Suprapubic skin (tissue), 4 donors: ENCODE results near the gene DNA2.

Experiments used
- CTCF ChIP-seq, 2 donors: fragments of 200-600 bp in 1 of 2; fragments of 450-650 bp in 1 of 2; sonication (generic) in 1 of 2; IDR thresholded peaks; one replicate each; pipeline ENCODE4 v1.5.1; 2016 to 2019; ENCODE audit warnings: antibody characterized with exemption in 2 of 2, mild to moderate bottlenecking in 1 of 2, moderate library complexity in 1 of 2
- EP300 ChIP-seq: sonication (generic); formaldehyde crosslinking; IDR thresholded peaks from one replicate; pipeline ENCODE4 v1.6.1; 2017; ENCODE audit warnings: antibody characterized with exemption
- POLR2A ChIP-seq, 2 donors: fragments of 450-650 bp; IDR thresholded peaks; one replicate each; pipeline ENCODE4 v1.6.1; 2017; ENCODE audit warnings: antibody characterized with exemption in 2 of 2, mild to moderate bottlenecking in 2 of 2, moderate library complexity in 2 of 2
- POLR2AphosphoS5 ChIP-seq, 3 donors: sonication (generic); formaldehyde crosslinking; IDR thresholded peaks; one replicate each; pipeline ENCODE4 v1.6.1; 2017; ENCODE audit warnings: antibody characterized with exemption in 3 of 3

GRCh38 chr10:68474021-68474420 is 2.2 kb upstream of the DNA2 start:
- TF ChIP-seq CTCF (IDR thresholded peaks at IDR 0.05) (no peak), EP300 (no peak), POLR2AphosphoS5 (IDR thresholded peaks at IDR 0.05) (no peak), POLR2A (IDR thresholded peaks at IDR 0.05) (no peak)
